NCI-H345 treated with DMSO at 0.1 percent for 48 hours (cell line): Measurements from ENCODE around the gene HOXA6.

ENCODE experiments used
- DNase-seq: peaks from one replicate; lab custom pipeline; 2025; ENCODE audit not compliant: unreplicated experiment; lab: John Stamatoyannopoulos, UW

HOXA6 gene

GRCh38 chr7:27162561-27163287 lies 15.2 kb upstream of the HOXA6 start:
- DNase-seq: no peak

DNA sequence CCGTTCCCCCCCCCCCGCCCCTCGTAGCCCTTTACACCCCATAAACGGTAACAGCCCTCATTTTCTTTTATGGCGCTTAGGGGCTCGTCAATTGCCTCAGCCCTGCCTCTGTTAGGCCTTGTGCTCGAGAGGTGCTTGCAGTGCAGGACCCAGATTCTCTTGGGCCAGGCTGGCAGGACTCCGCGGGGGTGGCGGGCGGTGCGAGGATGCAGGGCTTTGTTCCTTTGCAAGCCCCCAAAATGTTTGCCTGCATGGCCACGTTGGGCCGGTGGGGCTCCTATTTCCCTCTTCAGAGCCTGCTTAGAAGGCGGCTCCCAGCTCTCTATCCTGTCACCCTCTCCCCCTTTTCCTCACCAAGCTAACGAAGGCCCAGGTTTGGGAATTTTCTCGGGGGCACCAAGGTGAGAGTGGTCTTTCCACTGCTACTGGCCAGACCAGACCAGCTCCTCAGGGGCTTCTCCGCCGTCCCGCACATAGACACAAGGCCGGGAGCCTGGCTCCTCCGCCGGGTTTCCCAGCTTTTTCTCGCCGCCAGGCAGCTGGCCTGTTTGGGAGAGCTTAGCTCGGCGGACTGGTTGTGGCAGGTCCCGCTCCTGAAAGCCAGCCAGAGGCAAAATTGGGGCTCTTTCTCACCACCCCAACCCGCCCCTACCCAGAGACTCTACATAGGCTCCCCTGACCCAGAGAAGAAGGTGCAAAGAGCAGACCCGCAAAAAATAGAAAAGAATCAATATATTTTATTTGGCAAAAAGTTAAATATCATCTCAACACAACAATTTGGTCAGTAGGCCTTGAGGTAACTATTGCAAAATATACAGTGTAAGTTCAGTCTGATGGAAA lies 14.4 kb upstream of the HOXA6 start:
- DNase-seq: no peak

GRCh38 chr7:27161214-27161720 lies 13.7 kb upstream of the HOXA6 start:
- DNase-seq: no peak

DNA sequence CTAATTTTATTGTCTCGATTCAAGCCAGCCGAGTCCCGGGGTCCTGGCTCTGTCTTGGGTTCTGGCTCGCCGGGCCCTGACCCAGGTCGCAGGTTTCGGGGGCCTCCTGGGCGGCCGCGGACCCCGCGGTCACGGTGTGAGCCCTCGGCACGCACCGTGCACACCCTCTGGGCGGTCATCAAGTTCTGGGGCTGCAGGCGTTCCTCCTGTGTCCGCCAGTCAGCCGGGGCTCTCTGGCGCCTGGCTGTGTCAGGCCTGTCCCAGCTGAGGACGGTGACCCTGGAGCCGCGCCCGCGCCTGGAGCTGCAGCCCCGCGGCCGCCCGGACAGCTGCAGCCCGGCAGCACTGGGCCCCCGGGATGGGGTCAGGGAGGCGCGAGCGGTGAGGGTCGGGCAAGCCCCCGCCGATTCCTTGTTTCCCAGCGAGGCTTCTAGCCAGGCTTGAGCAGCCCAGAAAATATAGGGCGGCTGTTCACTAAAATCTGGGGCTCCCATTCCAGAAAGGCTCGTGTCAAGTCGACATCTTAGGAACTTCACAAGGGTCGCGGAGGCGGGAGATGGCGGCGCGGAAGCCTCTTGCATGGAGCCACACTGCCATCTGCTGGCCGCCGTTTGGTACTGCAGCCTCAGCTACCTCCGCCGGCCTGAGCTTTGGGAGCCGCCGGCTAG lies 13.1 kb upstream of the HOXA6 start:
- DNase-seq: peak; percentile 50

GRCh38 chr7:27160145-27160545 lies 12.6 kb upstream of the HOXA6 start:
- DNase-seq: no peak

- DNase-seq: no peak
Measured at GRCh38 chr7:27159266-27160144, 11.9 kb upstream of the HOXA6 start.

DNA sequence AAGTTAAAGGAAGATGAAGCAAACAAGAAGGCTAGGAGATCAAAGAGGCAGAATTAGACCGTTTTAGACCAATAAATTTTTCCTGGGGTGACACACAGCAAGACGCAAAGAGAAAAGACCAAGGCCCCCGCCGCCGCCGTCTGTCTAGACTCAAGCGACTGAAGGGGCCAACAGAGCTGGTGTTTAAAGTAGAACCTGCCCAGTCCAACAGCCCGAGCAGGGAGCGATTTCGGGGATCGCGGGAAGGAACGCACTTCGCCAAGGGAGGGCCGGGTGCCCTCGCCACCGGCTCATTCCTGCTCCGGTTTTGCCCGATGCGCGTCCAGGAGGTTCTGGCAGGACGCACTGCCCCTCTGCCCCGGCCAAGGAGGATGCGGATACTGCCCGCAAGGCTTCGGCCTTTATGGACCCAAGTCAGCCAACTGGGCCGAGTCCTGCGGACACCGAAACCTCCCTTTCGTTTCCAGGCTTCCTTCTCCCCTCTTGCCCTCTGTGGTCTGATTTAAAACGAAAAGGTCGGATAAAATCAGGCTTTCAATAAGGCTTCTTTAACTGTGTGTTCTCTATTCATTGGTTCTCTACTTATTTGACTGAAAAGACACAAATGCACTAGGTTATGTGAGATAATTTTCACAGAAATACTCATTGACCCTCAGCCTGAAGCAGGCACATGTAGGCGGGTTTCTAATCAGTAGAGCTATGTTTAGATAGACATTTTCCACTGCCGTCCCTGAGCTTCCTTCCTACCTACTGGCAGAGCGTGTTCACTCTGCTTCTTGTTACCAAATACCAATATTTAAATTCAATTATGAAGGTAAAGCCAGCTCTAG lies 11.1 kb upstream of the HOXA6 start:
- DNase-seq: no peak

GRCh38 chr7:27157702-27158431 lies 10.3 kb upstream of the HOXA6 start:
- DNase-seq: no peak

GRCh38 chr7:27156916-27157701 lies 9.5 kb upstream of the HOXA6 start:
- no peak for DNase-seq

GRCh38 chr7:27156508-27156898 lies 8.9 kb upstream of the HOXA6 start, which contains the start of gene HOXA7:
Gene HOXA7 (minus strand): TSS chr7:27156675. CDS start chr7:27156545, 130 bp downstream.
- no peak for DNase-seq

GRCh38 chr7:27155816-27156507 lies 8.4 kb upstream of the HOXA6 start:
- no peak for DNase-seq

DNA sequence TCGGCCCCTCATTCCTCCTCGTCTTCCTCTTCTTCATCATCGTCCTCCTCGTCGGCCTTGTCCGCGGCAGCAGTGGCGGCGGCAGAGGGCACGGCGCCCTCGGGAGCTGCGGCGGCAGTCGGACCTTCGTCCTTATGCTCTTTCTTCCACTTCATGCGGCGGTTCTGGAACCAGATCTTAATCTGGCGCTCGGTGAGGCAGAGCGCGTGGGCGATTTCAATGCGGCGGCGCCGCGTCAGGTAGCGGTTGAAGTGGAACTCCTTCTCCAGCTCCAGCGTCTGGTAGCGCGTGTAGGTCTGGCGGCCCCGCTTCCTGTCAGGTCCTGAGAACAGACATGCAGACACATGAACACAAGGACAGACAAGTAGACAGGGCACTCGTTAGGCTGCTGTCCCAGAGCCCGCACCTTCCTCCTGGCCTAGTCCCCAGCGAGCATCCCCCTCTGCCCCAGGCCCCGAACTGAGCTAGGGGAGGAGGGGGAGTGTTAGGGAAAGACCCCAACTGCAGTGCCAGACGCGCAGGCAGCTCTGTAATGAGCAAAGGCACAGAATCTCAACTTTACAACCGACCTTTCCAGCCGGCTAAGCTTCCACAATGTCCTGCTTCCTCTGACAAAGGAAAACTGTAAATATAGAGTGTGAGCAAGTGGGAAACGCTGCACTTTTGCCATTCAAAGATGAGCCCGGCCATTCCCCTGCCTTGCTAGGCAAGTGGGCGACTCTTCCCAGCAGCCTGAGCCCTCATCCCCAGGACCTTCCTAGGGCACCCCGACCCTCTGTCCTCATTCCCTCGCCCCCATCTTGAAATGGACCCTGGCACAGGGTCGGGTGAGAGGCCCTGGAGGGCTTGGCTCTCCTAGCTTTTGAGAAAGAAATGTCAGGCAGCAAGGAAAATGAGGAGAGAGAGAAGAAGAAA lies 7.6 kb upstream of the HOXA6 start:
- no peak for DNase-seq

DNA sequence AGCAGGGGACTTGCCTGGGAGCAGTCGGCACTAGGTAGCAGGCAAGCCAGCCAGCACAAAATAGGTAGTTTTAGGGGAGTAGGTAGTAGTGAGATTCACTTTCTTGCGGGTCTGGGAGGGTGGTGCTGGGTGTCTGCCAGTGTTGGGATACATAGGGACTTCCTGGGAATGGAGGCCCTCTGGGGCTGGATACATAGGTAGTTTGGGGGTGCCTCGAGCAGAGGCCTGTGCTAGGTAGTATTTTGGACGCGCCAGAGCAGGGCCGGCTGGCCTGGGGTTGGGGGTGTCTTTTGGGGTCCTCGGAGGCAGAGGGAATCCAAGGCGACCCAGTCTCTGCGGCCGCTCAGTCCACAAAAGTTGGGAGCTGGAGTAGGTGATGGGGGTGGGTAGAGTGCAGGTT lies 6.8 kb upstream of the HOXA6 start:
- no peak for DNase-seq

DNA sequence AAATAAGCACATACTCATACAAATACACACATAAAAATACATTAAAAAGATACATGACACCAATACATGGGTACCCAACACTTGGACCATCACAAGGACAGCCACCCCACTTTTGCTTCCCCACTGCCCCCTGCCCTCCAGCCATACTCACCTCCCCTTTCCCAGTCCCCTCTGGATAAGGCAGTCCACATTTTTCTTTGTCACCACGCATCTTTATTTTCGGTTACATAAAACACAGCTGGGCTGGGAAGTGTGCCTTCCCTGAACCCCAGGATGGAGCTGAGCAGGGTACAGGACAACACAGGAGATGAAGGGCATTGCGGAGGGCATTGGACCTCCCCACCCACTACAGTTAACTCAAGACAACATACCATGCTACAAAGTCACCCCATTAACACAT lies 6.0 kb upstream of the HOXA6 start:
- no peak for DNase-seq

DNA sequence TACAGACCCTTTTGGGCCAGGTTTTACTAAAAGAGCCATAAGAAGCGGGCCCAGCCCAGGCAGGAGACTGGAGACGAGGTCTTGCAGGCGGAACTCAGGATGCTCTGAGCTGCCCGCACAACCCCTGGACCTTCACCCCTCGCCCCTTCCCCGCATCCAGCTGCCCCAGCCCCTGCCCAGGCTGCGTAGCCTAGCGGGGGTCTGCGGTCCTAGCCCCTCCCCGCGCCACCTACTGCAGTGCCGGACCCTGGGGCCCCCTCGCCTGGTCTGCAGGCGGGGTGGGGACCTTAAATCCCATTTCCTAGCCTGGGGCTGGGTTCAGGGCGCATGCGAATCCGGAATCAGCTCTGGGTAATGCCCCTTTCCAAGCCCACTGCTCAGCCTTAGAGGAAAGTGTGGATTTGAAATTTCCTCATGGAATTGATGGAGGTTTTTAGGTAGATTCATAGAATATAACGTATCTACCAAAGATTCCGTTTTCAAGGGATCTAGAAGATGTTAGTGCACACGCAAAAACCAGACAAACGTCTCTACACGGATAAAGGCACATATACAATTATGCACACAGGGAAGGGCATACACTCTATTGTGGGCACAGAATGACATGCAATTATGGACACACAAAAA lies 5.4 kb upstream of the HOXA6 start:
- no peak for DNase-seq
